Activated CD8-positive, alpha-beta memory T cell treated with anti-CD3 and anti-CD28 coated beads for 4 hours (primary cell): ENCODE measurements around the gene CGB1.
A peak's percentile ranks its signal among the peaks of the same experiment; 100 is the strongest.
"Not testable (repeated sequence)": the region's sequence is repeated elsewhere in the genome, so short reads cannot be mapped to it uniquely, and the experiment has no call there.

Experiments
- DNase-seq, 2 donors: peaks; one replicate each; pipeline ENCODE4 v3.0.0-alpha.2; 2020; ENCODE audit warnings: low read depth in 2 of 2

Gene CGB1

DNA sequence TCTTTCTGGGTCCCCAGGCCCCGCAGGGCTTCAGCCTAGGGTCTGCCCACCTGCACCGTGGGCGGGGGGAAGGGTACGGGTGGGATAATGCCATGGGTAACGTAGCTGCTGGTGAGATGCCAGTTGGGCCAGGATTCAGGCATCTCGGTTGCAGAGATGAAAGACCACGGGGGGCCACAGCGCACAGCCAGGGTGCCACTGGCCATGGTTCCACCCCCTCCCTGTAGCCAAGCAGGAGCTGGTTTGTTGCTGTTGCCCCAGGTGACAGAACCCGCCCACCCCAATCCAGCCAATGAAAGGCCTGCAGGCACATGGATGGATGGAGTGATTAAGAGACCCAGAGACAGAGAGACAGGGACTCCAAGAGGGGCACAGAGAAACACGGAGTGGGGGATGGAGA lies 21.9 kb upstream of the CGB1 start:
- DNase-seq = no peak

DNA sequence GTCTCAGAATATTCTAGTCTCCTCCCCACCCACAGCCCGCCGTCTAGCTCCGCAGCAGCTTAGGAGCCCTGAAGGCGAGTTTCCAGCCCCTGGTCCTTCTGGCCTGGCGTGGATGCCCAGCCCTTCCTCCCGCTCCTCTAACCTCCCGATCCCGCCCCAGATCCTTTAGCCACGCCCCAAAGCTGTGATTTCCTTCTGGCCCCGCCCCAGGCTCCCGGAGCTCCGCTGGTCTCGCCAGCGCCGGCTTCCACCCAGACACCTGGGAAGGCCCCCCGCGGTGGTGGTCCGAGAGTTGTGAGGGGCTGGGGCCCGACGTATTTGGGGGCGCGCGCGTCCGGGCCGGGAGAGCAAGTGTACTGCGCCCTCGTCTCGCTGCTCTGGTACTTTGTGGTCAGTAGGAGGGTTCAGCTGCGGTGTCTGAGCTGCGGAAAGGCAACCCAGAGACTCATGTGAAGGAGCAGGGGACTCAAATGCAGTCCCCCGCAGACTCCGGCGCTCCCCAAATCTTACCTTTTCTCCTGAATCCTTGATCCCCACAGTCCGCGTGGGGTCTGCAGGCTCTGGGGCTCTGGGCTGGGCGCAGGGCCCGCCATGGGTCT lies 21.0 kb upstream of the CGB1 start, which contains the start of gene CGB7:
Gene CGB7 (minus strand): TSS at position 114 of the 599 bp plus-strand sequence. CDS start 2,374 bp downstream, outside the sequence.
- DNase-seq = no peak

DNA sequence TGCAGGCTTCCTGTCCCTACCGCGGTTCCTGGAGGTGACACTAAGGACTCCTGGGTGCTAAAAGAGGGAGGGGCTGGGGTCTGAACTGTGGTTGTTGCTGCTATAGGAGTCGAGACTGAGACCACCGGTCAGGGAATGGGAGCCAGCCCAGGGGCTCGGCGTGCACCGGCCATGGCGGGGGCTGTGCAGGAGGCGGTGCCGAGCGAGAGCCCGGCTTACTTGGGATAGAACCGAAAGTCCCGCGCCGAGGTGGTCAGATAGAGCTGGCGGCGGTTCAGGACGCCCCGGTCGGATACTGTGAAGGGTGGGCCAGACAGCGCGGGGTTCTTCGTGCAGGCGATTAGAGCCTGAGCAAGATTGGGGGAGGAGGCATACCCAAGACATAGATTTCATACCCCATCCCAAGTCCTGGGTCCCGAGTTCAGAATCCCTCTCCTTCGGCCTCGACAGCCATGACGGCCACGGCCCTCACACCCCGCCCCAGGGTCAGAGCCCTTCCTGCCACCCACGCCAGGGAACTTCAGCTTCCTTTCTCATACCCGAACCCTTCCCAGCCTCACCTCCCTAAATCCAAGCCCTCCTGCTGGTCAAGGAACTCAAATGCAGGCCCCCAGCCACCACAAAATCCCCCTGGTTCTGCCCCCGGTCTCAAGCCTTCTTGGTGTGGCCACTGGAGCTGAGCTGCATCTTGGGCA lies 20.4 kb upstream of the CGB1 start:
- not testable (repeated sequence) for DNase-seq

DNA sequence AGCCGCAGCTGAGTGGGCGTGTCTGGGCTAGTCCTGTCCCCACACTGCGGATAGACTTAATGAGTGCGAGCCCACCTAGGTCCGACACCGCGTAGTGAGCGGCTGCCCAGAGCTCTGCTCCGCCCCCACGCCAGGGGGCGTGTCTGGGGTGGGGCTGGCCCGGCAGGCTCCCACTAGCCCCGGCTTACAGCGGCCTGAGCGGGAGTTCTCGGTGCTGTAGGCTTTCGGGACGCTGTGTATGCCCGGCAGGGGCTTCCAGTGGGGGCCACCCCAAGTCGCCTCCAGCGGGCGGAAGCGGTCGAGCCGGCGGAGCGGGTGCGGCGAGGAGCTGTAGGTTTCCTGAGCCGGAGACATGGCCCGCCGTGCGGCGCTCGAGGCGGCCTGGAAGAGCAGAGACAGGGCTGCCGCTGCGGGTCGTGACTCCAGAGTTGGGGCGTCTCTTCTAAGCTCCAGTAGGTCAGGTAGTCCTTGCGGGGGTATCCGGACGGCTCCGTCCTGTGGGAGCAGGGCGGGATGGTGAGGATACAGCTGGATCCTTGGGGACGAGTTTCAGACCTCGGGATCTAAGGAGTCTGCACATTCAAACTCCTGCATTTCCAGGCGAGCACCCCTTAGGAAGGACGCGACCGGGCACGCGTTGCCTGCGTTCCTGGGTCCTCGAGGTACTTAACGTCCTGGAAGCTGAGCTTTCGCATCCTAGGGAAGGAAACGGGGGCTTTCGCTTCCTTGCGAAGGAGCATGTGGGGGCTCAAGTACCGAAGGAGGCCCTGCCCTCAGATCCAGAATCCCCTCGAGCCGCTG lies 19.6 kb upstream of the CGB1 start:
- DNase-seq = no peak

DNA sequence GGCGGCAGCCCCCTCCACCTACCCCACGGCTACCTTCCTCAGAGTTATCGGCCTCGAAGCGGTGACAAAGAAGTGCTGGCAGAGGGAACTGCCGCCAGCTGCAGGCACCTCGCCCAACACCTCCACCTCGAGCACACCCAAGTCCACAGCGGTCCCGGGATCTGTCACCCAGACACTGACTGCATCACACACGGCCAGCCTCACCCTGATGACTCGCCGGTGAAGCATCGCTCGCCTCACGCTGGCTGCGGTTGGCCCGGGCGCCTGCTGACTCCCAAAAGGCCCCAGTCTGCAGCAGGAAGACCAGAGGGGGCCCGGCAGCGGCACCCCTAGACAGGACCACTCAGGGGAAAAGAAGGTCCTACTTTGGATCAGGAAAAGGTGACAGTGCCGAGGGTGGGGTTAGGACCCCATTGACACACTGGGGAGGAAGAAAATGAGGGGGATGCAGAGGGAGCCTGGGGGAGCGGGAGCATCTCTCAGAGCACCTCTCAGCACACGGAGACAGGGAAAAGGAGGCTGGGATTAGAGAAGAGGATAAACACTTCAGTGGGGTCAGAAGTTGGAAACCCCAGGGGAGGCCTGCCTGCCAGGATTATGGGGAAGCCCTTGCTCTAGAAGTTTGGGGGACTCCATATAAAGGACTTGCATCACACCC lies 13.8 kb upstream of the CGB1 start:
- not testable (repeated sequence) for DNase-seq

DNA sequence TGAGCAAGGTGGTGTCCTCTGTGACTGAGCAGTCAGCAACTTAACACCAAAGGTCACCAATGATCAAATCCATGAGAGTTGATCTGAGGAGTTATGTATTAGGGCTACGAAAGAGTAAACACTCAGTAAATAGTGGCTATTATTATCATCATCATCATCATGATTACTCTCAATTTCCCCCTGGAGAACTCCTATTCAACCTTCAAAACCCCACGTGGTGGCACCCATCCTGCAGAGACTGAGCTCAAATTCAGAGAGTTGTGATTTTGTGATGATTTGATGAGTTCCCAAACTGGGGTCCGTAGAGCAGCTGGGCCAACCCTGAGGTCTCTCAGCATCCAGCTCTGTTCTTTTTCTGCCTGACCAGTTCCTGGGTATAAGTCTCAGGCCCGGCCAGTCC lies 13.1 kb upstream of the CGB1 start:
- DNase-seq = not testable (repeated sequence)

DNA sequence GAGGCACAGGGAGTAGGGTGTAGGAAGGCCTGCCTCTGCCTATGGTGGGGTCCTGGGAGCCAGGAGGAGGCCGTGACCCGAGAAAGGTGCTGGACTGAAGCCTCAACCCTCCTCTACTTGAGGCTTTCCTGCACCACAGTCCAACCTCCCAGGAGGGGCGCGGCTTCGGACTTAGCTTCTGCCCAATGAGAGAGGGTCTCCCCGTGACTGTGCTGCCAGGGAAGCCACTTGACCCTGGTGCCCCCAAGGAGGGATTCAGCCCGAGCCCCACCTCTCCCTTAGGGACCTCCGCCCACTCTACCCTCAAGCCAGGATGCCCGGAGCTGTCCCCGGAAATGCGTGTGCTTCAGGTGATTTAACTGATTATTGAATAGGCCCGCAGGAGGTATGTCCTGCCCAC lies 12.3 kb upstream of the CGB1 start, which contains the start of gene CGB8:
Gene CGB8 (minus strand): TSS at position 101 of the 400 bp plus-strand sequence. CDS start 372 bp downstream, outside the sequence.
- not testable (repeated sequence) for DNase-seq

DNA sequence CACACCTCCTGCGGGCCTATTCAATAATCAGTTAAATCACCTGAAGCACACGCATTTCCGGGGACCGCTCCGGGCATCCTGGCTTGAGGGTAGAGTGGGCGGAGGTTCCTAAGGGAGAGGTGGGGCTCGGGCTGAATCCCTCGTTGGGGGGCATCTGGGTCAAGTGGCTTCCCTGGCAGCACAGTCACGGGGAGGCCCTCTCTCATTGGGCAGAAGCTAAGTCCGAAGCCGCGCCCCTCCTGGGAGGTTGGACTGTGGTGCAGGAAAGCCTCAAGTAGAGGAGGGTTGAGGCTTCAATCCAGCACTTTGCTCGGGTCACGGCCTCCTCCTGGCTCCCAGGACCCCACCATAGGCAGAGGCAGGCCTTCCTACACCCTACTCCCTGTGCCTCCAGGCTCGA lies 6.9 kb upstream of the CGB1 start, which contains the start of gene CGB5:
Gene CGB5 (plus strand): TSS at position 301 of the 400 bp plus-strand sequence. CDS start 362 bp downstream, outside the sequence.
- not testable (repeated sequence) for DNase-seq

DNA sequence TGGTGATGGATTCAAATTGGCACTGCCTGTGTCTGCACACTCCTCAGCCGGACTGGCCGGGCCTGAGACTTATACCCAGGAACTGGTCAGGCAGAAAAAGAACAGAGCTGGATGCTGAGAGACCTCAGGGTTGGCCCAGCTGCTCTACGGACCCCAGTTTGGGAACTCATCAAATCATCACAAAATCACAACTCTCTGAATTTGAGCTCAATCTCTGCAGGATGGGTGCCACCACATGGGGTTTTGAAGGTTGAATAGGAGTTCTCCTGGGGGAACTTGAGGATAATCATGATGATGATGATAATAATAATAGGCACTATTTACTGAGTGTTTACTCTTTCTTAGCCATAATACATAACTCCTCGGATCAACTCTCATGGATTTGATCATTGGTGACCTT lies 6.0 kb upstream of the CGB1 start:
- DNase-seq = not testable (repeated sequence)

DNA sequence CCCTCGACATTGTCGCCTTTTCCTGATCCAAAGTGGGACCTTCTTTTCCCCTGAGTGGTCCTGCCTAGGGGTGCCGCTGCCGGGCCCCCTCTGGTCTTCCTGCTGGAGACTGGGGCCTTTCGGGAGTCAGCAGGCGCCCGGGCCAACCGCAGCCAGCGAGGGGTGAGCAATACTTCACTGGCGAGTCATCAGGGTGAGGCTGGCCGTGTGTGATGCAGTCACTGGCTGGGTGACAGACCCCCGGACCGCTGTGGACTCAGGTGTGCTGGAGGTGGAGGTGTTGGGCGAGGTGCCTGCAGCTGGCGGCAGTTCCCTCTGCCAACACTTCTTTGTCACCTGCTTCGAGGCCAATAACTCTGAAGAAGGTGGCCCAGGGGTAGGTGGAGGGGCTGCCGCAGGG lies 5.5 kb upstream of the CGB1 start:
- no peak for DNase-seq

DNA sequence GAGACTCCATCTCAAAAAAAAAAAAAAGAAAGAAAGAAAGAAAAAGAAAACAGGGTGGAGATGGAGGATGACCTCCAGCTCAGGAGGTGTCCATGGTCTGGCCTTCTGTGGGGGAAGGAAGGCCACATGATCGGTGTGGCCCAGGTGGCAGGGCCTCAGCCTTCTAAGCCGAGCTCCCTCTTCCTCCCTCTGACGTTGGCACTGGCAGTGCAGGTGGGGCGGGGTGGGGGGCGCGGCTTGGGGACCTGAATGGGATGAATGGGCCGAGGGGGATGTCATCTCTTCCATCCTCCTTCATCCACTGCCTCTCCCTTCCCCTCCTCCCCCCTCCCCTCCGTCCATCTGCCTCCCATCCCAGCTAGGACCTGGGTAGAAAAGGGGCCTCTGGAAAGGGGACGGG lies 3.0 kb upstream of the CGB1 start:
- not testable (repeated sequence) for DNase-seq

DNA sequence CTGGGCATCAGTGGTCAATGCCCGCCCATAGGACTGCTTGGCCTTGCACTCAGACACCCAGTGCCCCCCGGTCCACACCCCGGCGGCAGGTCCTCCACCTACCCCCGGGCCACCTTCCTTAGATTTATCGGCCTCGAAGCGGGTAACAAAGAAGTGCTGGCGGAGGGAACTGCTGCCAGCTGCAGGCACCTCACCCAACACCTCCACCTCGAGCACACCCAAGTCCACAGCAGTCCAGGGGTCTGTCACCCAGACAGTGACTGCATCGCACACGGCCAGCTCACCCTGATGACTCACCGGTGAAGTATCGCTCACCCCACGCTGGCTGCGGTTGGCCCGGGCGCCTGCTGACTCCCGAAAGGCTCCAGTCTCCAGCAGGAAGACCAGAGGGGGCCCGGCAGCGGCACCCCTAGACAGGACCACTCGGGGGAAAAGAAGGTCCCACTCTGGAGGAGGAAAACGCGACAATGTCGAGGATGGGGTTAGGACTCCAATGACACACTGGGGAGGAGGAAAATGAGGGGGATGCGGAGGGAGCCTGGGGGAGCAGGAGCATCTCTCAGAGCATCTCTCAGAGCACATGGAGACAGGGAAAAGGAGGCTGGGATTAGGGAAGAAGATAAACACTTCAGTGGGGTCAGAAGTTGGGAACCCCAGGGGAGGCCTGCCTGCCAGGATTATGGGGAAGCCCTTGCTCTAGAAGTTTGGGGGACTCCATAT lies 2.0 kb upstream of the CGB1 start:
- DNase-seq = not testable (repeated sequence)

DNA sequence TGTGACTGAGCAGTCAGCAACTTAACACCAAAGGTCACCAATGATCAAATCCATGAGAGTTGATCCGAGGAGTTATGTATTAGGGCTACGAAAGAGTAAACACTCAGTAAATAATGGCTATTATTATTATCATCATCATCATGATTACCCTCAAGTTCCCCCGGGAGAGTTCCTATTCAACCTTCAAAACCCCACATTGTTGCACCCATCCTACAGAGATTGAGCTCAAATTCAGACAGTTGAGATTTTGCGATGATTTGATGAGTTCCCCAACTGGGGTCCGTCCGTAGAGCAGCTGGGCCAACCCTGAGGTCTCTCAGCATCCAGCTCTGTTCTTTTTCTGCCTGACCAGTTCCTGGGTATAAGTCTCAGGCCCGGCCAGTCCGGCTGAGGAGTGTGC lies 1.4 kb upstream of the CGB1 start:
- not testable (repeated sequence) for DNase-seq

DNA sequence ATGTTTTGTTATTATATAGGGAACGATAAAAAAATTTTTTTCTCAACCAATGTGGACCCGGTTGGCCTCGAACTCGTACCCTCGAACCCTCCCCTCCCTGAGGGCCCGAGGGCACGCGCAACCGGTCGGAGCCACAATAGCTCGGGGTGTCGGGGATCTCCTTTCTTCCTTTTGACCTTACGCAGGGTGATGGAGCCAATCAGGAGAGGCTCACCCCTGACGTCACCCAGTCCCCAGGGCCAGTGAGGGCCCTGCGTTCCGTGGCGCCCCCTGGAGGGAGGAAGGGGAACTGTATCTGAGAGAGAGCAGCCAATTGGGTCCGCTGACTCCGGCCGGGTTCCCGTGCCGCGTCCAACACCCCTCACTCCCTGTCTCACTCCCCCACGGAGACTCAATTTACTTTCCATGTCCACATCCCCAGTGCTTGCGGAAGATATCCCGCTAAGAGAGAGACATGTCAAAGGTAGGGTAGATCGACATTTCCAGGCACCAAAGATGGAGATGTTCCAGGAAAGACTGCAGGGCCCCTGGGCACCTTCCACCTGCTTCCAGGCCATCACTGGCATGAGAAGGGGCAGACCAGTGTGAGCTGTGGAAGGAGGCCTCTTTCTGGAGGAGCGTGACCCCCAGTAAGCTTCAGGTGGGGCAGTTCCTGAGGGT lies 4.9 kb downstream of the CGB1 start, which contains the start of gene CGB2:
Gene CGB2 (plus strand): TSS at position 249 of the 660 bp plus-strand sequence. CDS start 206 bp downstream, at position 455.
- DNase-seq = peak; percentile 28 to 32

DNA sequence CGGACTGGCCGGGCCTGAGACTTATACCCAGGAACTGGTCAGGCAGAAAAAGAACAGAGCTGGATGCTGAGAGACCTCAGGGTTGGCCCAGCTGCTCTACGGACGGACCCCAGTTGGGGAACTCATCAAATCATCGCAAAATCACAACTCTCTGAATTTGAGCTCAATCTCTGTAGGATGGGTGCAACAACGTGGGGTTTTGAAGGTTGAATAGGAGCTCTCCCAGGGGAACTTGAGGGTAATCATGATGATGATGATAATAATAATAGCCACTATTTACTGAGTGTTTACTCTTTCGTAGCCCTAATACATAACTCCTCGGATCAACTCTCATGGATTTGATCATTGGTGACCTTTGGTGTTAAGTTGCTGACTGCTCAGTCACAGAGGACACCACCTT lies 6.4 kb downstream of the CGB1 start:
- not testable (repeated sequence) for DNase-seq

DNA sequence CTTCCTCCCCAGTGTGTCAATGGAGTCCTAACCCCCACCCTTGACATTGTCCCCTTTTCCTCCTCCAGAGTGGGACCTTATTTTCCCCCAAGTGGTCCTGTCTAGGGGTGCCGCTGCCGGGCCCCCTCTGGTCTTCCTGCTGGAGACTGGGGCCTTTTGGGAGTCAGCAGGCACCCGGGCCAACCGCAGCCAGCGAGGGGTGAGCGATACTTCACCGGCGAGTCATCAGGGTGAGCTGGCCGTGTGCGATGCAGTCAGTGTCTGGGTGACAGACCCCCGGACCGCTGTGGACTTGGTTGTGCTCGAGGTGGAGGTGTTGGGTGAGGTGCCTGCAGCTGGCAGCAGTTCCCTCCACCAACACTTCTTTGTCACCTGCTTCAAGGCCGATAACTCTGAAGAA lies 6.9 kb downstream of the CGB1 start:
- DNase-seq = not testable (repeated sequence)

DNA sequence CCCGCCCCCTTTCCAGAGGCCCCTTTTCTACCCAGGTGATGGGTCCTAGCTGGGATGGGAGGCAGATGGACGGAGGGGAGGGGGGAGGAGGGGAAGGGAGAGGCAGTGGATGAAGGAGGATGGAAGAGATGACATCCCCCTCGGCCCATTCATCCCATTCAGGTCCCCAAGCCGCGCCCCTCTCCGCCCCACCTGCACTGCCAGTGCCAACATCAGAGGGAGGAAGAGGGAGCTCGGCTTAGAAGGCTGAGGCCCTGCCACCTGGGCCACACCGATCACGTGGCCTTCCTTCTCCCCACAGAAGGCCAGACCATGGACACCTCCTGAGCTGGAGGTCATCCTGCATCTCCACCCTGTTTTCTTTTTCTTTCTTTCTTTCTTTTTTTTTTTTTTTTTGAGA lies 8.0 kb downstream of the CGB1 start:
- not testable (repeated sequence) for DNase-seq

DNA sequence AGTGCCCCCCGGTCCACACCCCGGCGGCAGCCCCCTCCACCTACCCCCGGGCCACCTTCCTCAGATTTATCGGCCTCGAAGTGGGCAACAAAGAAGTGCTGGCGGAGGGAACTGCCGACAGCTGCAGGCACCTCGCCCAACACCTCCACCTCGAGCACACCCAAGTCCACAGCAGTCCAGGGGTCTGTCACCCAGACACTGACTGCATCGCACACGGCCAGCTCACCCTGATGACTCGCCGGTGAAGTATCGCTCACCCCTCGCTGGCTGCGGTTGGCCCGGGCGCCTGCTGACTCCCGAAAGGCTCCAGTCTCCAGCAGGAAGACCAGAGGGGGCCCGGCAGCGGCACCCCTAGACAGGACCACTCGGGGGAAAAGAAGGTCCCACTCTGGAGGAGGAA lies 11.1 kb downstream of the CGB1 start:
- not testable (repeated sequence) for DNase-seq

DNA sequence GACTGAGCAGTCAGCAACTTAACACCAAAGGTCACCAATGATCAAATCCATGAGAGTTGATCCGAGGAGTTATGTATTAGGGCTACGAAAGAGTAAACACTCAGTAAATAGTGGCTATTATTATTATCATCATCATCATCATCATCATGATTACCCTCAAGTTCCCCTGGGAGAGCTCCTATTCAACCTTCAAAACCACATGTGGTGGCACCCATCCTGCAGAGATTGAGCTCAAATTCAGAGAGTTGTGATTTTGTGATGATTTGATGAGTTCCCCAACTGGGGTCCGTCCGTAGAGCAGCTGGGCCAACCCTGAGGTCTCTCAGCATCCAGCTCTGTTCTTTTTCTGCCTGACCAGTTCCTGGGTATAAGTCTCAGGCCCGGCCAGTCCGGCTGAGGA lies 11.6 kb downstream of the CGB1 start:
- DNase-seq = not testable (repeated sequence)

DNA sequence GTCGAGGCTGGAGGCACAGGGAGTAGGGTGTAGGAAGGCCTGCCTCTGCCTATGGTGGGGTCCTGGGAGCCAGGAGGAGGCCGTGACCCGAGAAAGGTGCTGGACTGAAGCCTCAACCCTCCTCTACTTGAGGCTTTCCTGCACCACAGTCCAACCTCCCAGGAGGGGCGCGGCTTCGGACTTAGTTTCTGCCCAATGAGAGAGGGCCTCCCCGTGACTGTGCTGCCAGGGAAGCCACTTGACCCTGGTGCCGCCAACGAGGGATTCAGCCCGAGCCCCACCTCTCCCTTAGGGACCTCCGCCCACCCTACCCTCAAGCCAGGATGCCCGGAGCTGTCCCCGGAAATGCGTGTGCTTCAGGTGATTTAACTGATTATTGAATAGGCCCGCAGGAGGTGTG lies 12.5 kb downstream of the CGB1 start, which contains the start of gene CGB3:
Gene CGB3 (minus strand): TSS at position 101 of the 400 bp plus-strand sequence. CDS start 362 bp downstream, outside the sequence.
- not testable (repeated sequence) for DNase-seq
